Activated T-cell treated with anti-CD3 and anti-CD28 coated beads, Interleukin-2, amount 50 U/mL, for 1 hour (primary cell): ENCODE data around the gene ATP9A.

Experiments used
- DNase-seq: peaks from one replicate; pipeline ENCODE4 v3.0.0-alpha.2; 2020

Gene ATP9A

GRCh38 chr20:51622004-51622874 is 146.0 kb downstream of the ATP9A start:
- no peak for DNase-seq

- no peak for DNase-seq
Measured at GRCh38 chr20:51620432-51620831, 147.8 kb downstream of the ATP9A start.

- no peak for DNase-seq
Measured at GRCh38 chr20:51616060-51616459, 152.1 kb downstream of the ATP9A start.

- no peak for DNase-seq
Measured at GRCh38 chr20:51614687-51615086, 153.5 kb downstream of the ATP9A start.

- no peak for DNase-seq
Measured at GRCh38 chr20:51613580-51613979, 154.6 kb downstream of the ATP9A start.

GRCh38 chr20:51612896-51613295 is 155.3 kb downstream of the ATP9A start:
- DNase-seq: no peak

- DNase-seq: no peak
Measured at GRCh38 chr20:51611625-51611890, 156.6 kb downstream of the ATP9A start.

GRCh38 chr20:51610761-51611624 is 157.2 kb downstream of the ATP9A start:
- DNase-seq: no peak

- DNase-seq: no peak
Measured at GRCh38 chr20:51610111-51610510, 158.1 kb downstream of the ATP9A start.

GRCh38 chr20:51609251-51609650 is 158.9 kb downstream of the ATP9A start:
- DNase-seq: no peak

- no peak for DNase-seq
Measured at GRCh38 chr20:51608061-51608460, 160.1 kb downstream of the ATP9A start.

GRCh38 chr20:51607170-51607569 is 161.0 kb downstream of the ATP9A start:
- no peak for DNase-seq

- DNase-seq: no peak
Measured at GRCh38 chr20:51604851-51605250, 163.3 kb downstream of the ATP9A start.

- DNase-seq: no peak
Measured at GRCh38 chr20:51602131-51602530, 166.1 kb downstream of the ATP9A start.

GRCh38 chr20:51600950-51601349 is 167.2 kb downstream of the ATP9A start:
- no peak for DNase-seq

GRCh38 chr20:51600016-51600420 is 168.2 kb downstream of the ATP9A start:
- no peak for DNase-seq

- no peak for DNase-seq
Measured at GRCh38 chr20:51598556-51598955, 169.6 kb downstream of the ATP9A start.

- no peak for DNase-seq
Measured at GRCh38 chr20:51597389-51598231, 170.6 kb downstream of the ATP9A start.

GRCh38 chr20:51596668-51597388 is 171.4 kb downstream of the ATP9A start:
- no peak for DNase-seq

- DNase-seq: no peak
Measured at GRCh38 chr20:51595744-51596143, 172.4 kb downstream of the ATP9A start.

GRCh38 chr20:51595058-51595532 is 173.1 kb downstream of the ATP9A start:
- peak; percentile 73 for DNase-seq
